HG02642 (cell line): ENCODE results near the gene MAP2K5.
"Not testable (repeated sequence)": the region's sequence is repeated elsewhere in the genome, so short reads cannot be mapped to it uniquely, and the experiment has no call there.

ENCODE experiments used
- ATAC-seq: cut with Tn5 transposase; IDR thresholded peaks from one replicate; pipeline ENCODE4 v1.9.1; 2021; ENCODE audit warnings: mild to moderate bottlenecking; ENCODE audit not compliant: unreplicated experiment, poor library complexity

MAP2K5 gene

DNA sequence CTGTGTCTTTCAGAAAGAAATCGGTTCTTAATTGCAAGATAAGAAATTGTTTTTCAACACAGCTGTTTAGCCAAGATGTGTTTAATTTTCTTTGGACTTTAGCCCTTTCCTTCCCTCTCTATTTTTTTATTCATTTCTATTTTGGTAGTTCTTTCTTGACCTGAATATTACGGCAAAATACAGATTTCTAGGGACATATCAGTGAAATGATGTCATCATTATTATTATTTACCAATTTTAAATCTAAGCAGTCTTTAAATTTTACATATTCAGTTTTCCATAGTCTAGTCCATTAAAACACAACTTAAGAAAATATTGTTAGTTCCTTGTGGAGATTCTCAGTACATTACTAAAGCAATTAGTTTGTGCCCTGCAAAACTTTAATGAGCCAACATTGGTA lies 104.3 kb downstream of the MAP2K5 start:
- no peak for ATAC-seq

DNA sequence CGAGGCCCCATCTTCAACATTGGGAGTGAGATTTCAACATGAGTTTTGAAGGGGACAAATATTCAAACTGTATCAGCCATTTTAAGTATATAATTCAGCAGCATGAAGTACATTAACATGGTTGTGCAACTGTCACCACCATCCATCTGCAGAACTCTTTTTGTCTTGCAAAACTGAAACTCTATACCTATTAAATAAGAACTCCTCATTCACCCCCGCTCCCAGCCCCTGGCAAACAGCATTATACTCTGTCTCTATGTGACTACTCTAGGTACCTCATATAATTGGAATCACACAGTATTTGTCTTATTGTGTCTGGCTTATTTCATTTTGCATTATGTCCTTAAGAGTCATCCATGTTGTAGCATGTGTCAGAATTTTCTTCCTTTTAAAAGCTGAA lies 110.1 kb downstream of the MAP2K5 start:
- no peak for ATAC-seq

DNA sequence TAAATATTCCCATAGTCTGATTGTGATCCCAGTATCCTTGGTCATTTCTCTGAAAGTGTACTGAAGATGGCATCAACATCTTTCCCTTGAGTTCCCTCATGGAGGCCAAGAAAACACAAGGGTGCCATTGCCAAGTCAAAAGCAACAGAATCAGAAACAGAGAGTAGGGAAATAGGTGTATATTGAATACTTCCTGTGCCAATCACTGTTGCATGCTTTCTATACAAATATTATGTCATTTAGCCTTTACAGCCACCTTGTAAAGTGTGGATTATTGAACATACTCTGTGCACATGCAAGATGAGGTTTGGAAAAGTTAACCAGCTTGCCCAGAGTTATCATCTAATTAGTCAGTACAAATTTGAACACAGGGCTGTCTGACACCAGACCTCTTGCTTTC lies 117.9 kb downstream of the MAP2K5 start:
- no peak for ATAC-seq

DNA sequence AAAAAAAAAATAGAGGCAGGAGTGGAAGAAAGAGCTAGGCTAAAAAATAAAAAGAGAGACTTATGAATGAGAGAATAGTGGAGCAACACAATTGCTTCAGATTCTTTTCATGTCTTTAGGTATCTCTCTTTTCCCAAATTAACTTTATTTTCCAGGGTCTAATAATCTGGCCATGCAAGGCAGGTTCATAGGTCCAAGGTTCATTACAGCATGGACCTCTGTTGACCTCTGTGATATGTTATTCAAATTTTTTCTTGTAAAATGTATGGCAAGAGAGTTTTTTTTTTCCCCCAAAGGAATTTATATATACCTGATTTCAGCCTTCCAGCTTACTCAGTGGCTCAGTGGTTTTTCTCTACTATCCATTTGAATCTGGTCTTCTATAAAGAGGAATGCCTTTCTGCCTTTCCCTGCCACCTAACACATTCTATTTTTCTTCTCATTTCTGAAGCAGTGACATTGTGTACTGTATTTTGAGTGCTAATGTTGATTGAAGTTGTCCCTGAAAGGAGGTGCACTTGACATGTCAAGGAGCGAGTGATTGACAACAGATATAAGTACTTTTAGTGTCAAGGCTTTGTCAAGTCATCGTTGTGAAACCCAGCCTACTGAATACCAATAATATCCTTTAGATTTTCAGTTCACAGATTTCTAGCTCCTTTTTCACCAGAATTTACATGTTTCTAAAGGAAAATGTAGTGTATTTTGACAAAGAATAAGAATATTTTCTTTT lies 118.5 kb downstream of the MAP2K5 start:
- ATAC-seq: no peak

DNA sequence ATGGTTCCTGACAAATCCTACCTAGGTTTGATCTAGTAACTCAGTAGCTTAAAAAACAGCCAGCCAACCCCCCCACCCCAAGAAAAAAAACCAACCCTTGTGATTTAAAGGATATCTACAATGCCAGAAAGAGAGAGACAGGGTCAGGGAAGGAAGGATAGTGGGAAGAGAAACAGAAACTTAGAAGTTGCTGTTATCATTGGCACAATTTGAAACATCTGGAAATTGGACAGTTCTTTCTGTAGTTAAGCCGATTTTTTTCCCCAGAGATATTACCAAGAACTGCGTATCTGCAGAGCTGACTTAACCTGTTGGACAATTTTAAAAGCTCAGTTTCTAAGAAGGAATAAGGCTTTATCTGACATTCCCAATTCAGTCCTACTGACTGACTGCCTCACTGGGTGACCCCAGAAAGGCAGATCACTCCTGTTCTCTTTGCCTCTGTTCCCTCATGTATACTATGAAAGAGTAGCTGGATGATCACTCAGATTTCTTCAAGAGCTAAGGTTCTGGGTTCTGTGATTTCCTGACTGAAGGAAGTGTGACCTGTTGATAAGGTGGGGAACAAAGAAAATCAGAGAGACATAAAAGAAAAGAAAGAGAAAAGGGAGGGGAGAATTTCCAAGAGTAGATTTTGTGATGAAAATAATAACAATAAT lies 128.3 kb downstream of the MAP2K5 start:
- ATAC-seq: no peak

DNA sequence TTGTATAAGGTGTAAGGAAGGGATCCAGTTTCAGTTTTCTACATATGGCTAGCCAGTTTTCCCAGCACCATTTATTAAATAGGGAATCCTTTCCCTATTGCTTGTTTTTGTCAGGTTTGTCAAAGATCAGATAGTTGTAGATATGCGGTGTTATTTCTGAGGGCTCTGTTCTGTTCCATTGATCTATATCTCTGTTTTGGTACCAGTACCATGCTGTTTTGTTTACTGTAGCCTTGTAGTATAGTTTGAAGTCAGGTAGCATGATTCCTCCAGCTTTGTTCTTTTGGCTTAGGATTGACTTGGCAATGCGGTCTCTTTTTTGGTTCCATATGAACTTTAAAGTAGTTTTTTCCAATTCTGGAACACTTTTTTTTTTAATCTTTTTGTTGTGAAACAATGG lies 130.3 kb downstream of the MAP2K5 start:
- not testable (repeated sequence) for ATAC-seq

DNA sequence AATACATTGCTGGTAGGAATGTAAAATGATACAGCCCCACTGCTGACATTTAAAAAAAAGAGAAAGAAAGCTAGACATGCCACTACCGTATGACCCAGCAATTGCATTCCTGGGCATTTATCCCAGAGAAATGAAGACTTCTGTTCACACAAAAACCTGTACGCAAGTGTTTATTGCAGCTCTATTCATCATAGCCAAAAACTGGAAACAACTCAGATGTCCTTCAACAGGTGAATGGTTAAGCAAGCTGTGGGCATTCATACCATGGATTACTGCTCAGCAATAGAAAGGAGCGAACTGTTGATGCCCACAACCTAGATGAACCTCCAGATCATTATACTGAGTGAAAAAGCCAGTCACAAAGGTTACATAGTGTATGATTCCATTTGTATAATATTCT lies 132.5 kb downstream of the MAP2K5 start:
- ATAC-seq: no peak

DNA sequence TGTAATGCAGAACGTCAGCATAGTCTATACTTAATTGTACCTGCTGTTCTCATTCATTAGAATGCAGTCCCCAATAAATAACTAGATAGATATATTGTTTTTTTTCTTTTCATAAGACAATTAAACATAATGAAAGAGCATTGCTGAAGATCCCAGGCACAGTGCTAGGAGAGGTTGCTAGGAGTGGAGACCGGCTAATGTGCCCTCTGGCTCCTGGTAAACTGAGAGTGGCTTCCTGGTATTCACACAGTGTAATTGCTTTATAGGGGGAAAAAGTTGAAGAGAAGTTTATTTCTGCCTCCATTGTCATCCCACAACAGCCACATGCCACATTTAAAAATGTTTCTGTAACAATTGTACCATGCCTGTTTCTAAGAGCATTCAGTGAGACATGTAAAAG lies 135.6 kb downstream of the MAP2K5 start:
- ATAC-seq: no peak

DNA sequence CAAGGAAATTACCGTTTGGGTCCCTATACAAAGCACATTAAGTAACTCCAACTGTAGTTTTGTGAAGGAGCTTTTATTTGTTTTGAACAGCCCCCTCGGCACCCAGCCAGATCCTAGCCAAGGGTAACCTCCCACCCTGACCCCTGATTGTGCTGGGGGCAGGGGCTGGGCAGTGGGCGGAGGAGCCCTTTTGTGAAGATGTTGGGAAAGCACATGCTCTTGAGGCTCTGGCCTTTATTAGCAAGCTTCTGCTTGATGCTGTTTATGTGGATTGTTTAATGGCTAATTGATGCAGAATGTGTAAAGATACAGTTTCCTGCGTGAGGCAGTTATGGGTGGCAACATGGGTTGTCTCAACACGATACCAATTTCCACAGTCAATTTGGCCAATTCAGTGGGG lies 136.5 kb downstream of the MAP2K5 start:
- ATAC-seq: no peak

DNA sequence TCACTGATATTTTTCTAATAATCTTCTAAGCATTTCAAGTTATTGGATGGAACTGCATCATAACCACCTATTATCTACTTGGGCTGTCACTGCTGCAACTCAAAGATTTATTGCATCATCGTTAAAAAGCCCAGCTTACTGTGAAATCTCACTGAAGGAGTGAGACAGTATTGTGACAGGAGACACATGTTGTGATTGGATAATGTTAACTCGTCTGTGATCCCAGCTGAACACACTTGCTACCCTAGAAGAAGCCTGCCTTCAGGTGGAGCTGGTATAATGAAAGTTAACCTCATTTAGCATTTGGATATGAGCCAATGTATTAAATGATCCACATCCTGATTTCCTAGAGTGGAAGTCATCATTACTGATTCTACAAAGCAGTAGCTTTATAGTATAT lies 138.1 kb downstream of the MAP2K5 start:
- no peak for ATAC-seq

DNA sequence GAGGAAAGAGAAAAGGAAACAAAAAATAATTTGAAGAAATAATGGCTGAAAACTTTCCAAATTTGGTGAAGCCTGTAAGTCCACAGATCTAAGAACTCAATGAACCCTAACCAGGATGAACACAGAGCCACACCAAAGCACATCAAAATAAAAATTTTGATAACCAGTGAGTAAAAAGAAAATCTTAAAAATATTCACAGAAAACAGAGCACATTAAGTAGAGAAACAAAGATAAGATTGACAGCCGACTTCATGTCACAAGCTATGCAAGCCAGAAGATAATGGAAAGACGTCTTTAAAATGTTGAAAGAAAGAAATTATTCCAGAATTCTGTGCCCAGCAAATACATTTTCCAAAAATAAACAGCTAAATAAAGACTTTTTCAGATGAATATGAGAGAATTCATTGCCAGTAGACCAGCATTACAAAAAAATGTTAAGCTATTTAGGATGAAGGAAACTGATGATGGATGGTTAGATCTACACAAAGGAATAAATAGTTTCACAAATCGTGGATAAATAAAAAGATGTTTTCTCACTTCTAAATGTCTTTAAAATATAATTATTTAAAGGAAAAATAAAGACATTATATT lies 142.6 kb downstream of the MAP2K5 start:
- ATAC-seq: no peak

DNA sequence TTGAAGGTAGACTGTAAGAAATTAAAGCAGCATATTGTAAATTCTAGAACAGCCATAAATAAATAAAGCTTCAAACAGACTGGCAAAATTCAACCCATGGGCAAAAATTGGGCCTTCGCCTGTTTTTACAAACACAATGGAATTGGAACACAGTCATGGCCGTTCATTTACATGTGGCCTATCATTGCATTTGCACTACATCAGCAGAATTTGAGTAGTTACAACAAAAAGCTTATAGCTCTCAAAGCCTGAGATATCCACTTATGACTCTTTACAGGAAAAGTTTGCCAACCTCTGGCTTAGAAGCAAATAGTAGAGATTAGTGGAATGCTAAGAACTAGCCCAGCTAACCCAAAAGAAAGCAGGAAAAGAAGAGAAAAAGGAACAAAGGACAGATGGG lies 143.2 kb downstream of the MAP2K5 start:
- no peak for ATAC-seq

DNA sequence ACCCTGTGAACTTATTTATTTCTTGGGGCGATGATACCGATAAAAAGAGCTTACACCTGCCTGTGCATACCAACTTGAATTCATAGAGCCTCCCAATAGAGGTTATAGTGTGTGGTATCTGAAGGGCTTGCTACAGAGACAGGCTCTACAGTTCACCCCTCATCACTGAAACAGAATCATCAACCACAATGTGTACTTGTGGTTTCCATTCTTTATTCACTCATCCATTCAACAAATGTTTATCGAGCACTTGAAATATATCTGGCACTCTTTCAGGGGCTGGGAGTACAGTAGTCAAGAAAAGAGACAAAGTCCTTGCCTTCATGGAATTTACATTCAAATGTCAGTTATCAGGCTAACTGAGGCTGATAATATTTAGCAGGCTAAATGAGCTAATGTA lies 148.4 kb downstream of the MAP2K5 start:
- ATAC-seq: no peak

DNA sequence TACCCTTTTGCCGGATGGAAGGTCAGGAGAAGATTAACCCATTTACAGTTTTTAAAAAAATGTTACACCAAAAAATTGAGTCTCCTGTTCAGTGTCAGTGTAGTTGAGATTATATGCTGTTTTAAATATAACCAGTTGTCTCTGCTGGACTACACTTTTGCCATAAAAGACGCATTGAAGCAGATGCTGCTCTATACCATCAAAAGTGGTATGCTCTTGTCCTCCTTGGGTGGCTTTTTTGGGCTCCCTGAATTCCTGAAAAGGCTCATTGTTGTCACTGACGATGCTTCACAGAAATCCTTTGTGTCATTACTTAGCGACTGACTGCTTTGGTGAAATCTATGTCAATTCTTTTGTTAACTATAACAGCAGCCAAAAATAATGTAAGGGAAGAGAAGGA lies 148.9 kb downstream of the MAP2K5 start:
- no peak for ATAC-seq

DNA sequence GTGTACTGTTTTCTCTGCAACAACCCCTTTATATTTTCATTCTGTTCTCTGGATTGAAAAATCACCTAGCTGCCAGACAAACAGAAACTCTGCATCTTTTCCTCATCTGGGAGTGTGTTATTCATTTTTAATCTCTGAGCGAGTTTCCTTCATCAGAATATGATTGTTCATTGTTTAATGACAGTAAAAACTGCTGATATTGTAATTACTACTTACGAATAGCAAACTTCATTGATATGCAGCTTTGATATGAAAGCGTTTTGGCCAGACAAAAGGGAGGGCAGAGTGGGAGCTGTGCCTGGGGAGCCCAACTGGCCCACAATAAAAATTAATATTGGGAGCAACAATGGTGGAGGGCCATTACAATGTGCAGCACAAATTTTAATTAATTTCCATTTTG lies 150.1 kb downstream of the MAP2K5 start:
- no peak for ATAC-seq

DNA sequence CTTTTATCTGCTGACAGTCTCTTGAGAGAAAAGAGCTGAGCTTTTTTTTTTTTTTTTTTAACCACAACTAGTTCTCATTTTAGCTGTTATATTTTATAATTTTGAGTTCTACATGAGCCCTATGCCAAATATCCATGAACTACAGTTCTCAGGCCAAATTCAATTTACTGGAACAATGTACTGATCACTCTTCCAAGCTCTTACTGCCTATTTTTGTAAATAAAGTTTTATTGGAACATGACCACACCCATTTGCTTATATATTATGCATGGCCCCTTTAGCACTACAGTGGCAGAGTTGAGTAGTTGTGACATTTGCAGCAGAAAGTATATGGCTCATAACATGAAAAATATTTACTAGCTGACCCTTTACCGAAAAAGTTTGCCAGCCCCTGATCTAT lies 153.6 kb downstream of the MAP2K5 start:
- no peak for ATAC-seq

DNA sequence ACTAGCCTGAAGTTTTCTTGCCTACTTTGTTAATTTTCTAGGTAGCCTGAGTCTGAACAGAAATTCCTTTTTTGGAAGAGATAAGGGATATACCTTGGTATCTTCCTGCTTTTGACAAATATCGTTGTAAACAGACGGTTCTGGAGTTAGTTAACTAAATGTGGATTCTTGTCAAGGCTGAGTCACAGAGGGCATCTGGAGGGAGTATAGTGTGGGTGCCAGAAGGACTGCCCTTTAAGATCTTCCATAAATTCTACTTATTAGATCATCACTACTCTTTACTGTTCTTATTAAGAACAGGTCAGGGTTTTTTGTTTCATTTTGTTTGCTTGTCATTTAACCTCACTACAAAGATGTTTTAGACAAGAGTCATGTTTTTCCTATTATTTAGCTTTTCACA lies 157.5 kb downstream of the MAP2K5 start:
- no peak for ATAC-seq

DNA sequence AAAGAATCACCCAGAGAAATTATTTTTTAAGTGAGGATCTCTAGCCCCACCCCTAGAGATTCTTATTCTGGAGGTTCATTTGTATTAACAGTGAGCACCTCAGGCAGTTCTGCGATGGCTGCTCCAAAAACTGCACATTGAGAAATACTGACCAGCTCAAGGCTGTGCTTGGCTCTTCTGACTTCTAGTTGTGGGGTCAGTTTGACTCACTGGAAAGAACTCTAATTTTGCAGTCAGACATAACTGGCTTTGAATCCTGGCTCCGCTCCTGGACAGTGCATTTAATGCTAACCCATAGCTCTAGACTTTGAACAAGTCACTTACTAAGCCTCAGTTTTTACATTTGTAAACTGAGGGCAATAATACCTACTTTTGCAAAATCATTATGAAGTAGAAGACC lies 159.2 kb downstream of the MAP2K5 start:
- ATAC-seq: no peak

DNA sequence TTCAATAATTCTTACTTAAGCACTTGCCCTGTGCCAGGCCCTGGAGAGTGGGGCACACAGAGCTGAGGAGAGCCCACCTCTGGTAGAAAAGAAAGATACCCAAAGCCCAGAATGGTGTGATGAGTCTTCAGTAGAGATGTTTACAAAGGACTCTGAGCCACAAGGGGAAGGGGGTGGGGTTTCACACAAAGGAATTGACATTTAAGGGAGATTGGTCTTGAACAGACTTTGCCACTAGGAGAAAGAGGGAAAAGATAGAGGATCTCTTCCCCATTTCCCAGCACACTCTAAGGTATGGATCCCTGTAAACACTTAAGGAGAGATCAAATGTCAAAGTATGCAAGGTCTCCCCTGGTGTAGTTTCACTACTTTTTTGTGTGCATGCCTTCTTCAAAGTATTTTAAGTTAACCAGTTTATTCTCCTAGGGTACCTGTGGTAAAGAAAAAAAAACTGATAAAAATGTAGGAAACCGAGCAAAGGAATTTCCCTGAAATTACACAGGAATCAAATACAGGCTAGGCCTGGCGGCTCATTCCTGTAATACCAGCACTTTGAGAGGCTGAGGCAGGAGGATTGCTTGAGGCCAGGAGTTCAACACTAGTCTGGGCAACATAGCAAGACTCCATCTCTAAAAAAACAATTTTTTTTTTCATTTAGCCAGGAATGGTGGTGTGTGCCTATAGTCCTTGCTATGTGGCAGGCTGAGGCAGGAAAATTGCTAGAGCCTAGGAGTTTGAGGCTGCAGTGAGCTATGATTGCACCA lies 165.2 kb downstream of the MAP2K5 start:
- ATAC-seq: no peak

DNA sequence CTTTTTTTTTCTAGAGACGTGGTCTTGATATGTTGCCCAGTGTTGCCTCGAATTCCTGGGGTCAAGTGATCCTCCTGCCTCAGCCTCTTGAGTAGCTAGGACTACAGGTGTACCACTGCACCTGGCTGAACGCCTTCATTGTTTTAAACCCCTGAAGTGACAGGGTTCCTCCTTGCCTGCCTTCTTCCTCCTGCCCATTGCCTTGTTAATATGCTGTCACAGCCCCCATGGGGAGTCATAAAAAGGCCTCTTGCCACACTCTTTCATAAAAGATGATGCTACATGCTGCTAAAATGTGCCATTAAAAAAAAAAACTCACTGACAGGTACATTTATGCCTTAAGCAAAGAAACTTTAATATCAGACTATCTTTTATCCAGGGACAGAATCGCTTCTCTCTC lies 166.0 kb downstream of the MAP2K5 start:
- no peak for ATAC-seq

DNA sequence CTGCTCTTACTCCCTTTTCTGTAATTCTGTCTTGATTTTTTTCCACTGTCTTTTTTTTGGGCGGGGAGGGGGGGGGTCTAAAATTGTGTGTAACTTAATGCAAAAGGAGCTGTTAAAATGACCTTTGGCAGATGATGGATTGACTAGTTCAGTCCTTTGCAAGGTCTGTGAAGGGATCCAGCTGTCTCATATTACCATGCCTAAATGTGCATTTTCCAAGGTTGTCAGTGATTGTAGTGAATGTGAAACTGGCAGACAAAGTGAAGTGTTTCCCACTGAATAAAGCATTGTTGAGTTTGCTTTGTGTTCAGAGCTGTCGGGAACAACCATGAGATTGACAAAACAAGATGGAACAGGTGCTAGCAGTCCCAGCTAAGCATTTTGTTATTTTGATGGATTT lies 172.7 kb downstream of the MAP2K5 start:
- ATAC-seq: no peak
